ENCODE data around the gene TAMALIN. TPM values are rescaled to one million over a fixed set of nuclear protein-coding genes. Genes with fewer than 3 reads are reported as not detected.

Gene TAMALIN
- total and polyA plus RNA-seq, 8 donors = 2.7 to 61.3 (median 16.3) TPM; not detected in 1

DNA sequence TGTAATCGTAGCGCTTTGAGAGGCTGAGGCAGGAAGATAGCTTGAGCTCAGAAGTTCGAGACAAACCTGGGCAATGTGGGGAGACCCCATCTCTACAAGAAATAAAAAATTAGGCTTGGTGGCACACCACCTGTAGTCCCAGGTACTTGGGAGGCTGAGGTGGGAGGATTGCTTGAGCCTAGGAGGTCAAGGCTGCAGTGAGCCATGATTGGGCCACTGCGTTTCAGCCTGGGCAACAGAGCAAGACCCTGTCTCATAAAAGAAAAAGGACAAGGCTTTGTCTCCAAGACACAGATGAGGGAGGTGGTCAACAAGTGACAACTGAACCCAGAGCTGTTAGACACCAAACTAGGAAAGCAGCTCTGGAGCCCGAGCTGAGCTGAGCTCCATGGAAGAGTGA, 14.5 kb upstream of the TAMALIN start:
- H3K27me3 ChIP-seq = no peaks in the 10 kb centered on the region
- peaks cover 0 to 7% (median 2%) of the 10 kb centered on the region in 4 donors for H3K4me1 ChIP-seq
- H3K27ac ChIP-seq = no peak overlapping the region
- no peak overlapping the region for H3K4me3 ChIP-seq
- no peaks in the 10 kb centered on the region for H3K9me3 ChIP-seq
- TF ChIP-seq POLR2A (IDR thresholded peaks at IDR 0.05) (no peak), EP300 (IDR thresholded peaks at IDR 0.05) (no peak), POLR2AphosphoS5 (IDR thresholded peaks at IDR 0.05) (no peak)
- TF ChIP-seq, protein P1, sequence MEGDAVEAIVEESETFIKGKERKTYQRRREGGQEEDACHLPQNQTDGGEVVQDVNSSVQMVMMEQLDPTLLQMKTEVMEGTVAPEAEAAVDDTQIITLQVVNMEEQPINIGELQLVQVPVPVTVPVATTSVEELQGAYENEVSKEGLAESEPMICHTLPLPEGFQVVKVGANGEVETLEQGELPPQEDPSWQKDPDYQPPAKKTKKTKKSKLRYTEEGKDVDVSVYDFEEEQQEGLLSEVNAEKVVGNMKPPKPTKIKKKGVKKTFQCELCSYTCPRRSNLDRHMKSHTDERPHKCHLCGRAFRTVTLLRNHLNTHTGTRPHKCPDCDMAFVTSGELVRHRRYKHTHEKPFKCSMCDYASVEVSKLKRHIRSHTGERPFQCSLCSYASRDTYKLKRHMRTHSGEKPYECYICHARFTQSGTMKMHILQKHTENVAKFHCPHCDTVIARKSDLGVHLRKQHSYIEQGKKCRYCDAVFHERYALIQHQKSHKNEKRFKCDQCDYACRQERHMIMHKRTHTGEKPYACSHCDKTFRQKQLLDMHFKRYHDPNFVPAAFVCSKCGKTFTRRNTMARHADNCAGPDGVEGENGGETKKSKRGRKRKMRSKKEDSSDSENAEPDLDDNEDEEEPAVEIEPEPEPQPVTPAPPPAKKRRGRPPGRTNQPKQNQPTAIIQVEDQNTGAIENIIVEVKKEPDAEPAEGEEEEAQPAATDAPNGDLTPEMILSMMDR (IDR thresholded peaks at IDR 0.05) = no peak
- peaks cover 32 to 97% (median 90%) of the 10 kb centered on the region in 4 donors for H3K36me3 ChIP-seq
- DNase-seq = no peak
- intact Hi-C loops (cut with DNase I; ENCODE audit: low total_unique reads) = no loop called here
- 88 to 94% (median 93%) methylated on average over 5 of the region's 5 CpGs for WGBS, 5 donors

- Histone ChIP-seq H3K27ac (no peak overlapping the region), H3K4me1 (peaks cover 0 to 7% (median 2%) of the 10 kb centered on the region in 4 donors), H3K9me3 (no peaks in the 10 kb centered on the region), H3K36me3 (peaks cover 32 to 88% (median 83%) of the 10 kb centered on the region in 4 donors), H3K27me3 (no peaks in the 10 kb centered on the region), H3K4me3 (no peak overlapping the region)
- WGBS, 5 donors = 87 to 96% (median 95%) methylated on average over 4 to 17 of the region's 17 CpGs
- TF ChIP-seq EP300 (IDR thresholded peaks at IDR 0.05) (no peak), POLR2A (IDR thresholded peaks at IDR 0.05) (no peak), POLR2AphosphoS5 (IDR thresholded peaks at IDR 0.05) (no peak)
- TF ChIP-seq, protein P1 (IDR thresholded peaks at IDR 0.05) = no peak
- intact Hi-C loops (cut with DNase I; ENCODE audit: low total_unique reads) = no loop called here
- DNase-seq = no peak
These were observed 12.3 kb upstream of the TAMALIN start for GRCh38 chr12:51994539-51994820.

- Histone ChIP-seq H3K27me3 (no peaks in the 10 kb centered on the region), H3K4me3 (no peak overlapping the region), H3K27ac (no peak overlapping the region), H3K36me3 (peaks cover 28 to 88% (median 79%) of the 10 kb centered on the region in 4 donors), H3K4me1 (peaks cover 0 to 7% (median 2%) of the 10 kb centered on the region in 4 donors), H3K9me3 (no peaks in the 10 kb centered on the region)
- no peak for DNase-seq
- intact Hi-C loops (cut with DNase I; ENCODE audit: low total_unique reads) = no loop called here
- TF ChIP-seq POLR2A (IDR thresholded peaks at IDR 0.05) (no peak), EP300 (IDR thresholded peaks at IDR 0.05) (no peak), POLR2AphosphoS5 (IDR thresholded peaks at IDR 0.05) (no peak)
- TF ChIP-seq, protein P1 (IDR thresholded peaks at IDR 0.05) = no peak
- 54 to 90% (median 84%) methylated on average over 4 of the region's 4 CpGs for WGBS, 5 donors
These were observed 11.8 kb upstream of the TAMALIN start for GRCh38 chr12:51994959-51995358.

DNA sequence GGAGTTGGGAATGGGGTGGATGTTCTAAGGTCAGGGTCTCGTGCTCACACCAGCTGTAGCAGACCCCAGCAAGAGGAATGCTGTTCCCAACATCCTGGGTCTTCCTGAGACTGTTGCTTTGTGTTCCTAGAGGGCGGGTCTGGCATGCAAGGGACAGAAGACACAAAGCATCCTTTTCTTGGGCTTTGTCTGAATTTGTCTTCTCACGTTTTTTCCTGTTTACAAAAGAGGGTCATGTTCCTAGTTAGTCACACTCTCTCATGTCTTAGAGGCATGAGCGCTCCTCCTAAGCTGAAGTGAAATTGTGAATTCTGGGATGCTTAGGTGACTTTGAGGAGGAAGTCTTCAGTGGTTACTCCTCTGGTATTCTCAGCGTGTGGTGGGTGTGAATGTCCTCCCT, 9.6 kb upstream of the TAMALIN start:
- peaks cover 20 to 67% (median 59%) of the 10 kb centered on the region in 4 donors for H3K36me3 ChIP-seq
- no peak for DNase-seq
- intact Hi-C loops (cut with DNase I; ENCODE audit: low total_unique reads) = no loop called here
- WGBS, 5 donors = 76 to 82% (median 80%) methylated on average over 5 of the region's 5 CpGs
- no peak overlapping the region for H3K27ac ChIP-seq
- H3K4me3 ChIP-seq = no peak overlapping the region
- TF ChIP-seq, protein P1 (IDR thresholded peaks at IDR 0.05) = no peak
- TF ChIP-seq EP300 (IDR thresholded peaks at IDR 0.05) = no peak
- TF ChIP-seq POLR2AphosphoS5 (IDR thresholded peaks at IDR 0.05) = no peak
- TF ChIP-seq POLR2A (IDR thresholded peaks at IDR 0.05) = no peak
- H3K27me3 ChIP-seq = no peaks in the 10 kb centered on the region
- no peaks in the 10 kb centered on the region for H3K9me3 ChIP-seq
- H3K4me1 ChIP-seq = peaks cover 0 to 7% (median 2%) of the 10 kb centered on the region in 4 donors

Measured in stomach (tissue), 9 donors.